Fibroblast of pulmonary artery (primary cell): ENCODE results near the gene HOXD11.

ENCODE experiments used
- DNase-seq: peaks from one replicate; pipeline ENCODE4 v3.0.0-alpha.2; 2010; ENCODE audit warnings: low read depth
- H3K4me3 ChIP-seq: replicated peaks from 2 replicates; pipeline ENCODE4 v1.5.1; 2011; ENCODE audit warnings: low read depth, mild to moderate bottlenecking, control low read depth, low read length, moderate library complexity
- TF ChIP-seq, protein P1 (sequence below): IDR thresholded peaks from 2 replicates; pipeline ENCODE4 v1.5.1; 2011; ENCODE audit warnings: mild to moderate bottlenecking, control low read depth, low read length, inconsistent platforms; ENCODE audit errors: missing control alignments

HOXD11 gene

DNA sequence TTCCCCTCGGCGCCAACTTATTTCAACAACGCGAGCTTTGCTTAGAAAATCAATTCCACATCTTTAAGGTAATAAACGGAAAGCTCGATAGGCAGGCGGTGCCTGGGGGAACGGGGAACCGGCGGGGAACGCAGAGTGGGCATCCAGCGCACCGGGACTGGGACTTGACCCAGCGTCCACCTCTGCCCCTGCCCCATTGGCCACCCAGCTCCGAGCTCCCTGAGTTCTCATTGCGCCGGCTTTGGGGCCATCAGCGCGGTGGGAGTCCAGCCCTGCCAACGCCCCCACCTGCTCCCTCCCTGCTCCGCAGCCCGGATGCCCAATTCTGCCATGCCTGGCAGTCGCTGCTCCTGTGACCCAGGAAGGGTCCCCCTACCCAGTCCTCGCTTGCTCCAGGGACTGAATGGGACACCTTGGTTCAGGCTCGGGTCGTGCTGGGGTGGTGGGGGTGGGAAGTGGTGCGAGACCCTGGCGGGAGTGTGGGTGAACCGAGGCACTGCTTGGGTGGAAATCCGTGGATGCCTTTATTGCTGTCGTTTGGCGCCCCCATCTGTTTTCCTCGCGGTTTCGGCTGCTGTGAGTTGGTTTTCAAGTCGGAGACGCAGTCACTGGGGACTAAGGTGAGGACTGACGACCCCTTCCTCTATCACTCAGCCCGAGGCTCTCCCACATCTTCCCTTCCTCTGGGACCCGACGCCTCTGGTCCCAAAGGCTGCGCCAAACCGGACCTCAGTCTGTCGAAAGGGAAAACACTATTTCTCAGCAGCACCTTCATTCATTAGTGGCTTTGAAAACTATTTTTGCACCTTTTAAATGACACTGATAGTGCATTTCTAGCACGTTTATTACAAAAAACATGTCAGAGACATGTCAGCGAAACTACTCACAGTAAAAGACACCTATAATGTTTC lies 21.0 kb upstream of the HOXD11 start:
- peak; percentile 37 for DNase-seq
- TF ChIP-seq, protein P1, sequence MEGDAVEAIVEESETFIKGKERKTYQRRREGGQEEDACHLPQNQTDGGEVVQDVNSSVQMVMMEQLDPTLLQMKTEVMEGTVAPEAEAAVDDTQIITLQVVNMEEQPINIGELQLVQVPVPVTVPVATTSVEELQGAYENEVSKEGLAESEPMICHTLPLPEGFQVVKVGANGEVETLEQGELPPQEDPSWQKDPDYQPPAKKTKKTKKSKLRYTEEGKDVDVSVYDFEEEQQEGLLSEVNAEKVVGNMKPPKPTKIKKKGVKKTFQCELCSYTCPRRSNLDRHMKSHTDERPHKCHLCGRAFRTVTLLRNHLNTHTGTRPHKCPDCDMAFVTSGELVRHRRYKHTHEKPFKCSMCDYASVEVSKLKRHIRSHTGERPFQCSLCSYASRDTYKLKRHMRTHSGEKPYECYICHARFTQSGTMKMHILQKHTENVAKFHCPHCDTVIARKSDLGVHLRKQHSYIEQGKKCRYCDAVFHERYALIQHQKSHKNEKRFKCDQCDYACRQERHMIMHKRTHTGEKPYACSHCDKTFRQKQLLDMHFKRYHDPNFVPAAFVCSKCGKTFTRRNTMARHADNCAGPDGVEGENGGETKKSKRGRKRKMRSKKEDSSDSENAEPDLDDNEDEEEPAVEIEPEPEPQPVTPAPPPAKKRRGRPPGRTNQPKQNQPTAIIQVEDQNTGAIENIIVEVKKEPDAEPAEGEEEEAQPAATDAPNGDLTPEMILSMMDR: peak; percentile 49
- no peak overlapping the region for H3K4me3 ChIP-seq

DNA sequence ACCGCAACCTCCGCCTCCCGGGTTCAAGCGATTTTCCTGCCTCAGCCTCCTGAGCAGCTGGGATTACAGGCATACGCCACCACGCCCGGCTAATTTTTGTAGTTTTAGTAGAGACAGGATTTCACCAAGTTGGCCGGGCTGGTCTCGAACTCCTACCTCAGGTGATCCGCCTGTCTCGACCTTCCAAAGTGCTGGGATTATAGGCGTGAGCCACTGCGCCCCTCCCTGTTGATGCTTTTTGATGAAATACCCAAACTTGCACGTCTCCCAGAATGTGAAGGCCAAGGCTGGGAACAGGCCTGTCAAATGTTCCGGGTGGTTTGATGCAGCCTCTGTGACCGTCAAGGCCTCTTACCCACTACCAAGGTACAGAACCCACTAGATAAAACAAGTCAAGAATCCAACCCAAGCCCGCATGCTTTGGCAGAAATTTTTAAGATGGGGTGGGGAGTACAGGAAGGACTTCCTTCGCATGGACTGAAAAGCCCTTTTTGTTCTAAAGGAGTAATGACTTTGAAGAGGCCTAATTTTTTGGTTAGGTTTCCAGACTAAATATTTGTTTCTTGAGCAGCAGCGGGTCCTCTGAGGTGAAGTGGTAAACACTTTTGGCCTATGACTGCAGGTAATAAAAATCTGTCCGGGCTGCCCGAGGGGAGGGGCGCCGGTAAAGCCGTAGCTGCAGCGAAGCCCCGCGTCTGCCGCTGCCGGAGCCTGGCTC lies 19.6 kb upstream of the HOXD11 start:
- DNase-seq: no peak
- no peak overlapping the region for H3K4me3 ChIP-seq
- TF ChIP-seq, protein P1: no peak

DNA sequence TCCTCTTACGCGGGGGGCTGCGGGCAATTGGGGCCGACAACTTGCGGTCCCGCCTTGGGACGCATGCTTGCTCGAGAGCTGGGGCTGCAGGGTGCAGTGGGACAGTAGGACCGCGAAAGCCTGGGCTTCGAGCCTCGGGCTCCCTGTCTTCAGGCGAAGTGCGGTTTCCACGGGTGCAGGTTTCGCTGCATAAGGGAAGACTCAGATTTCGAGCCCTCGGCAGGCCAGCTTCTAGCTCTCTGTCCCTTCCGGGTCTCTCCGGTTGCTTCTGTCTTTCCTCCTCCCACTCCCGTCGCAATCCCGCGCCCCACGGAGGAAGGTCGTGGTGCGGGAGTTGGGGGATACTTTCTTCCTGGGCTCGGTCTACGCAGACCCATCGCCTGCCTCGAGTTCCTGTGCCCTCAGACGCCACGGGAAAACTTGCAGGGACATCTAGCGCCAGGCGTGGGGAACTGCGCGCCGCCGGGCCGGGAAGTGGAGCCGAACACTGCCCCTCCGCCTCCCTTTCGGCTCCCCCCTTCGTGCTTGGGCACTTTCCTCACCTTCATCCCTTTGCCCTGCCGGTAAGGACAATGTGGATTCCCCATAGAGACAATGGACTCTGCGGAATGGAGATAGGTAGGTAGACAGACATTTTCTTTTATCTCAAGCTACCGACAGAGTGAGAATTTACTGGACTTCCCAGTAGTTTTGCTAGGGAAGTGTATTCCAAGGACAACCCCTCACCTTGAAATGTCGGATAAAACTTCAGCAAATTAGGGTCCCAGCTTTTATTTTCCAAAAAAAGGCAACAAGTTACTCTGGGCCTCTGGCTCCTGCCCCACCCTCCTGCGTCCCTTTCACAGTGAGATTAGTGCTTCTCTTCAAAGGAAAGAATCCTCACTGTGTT lies 18.8 kb upstream of the HOXD11 start:
- H3K4me3 ChIP-seq: peak overlapping the region; percentile 23
- TF ChIP-seq, protein P1: peak; percentile 68
- peak; percentile 49 for DNase-seq

DNA sequence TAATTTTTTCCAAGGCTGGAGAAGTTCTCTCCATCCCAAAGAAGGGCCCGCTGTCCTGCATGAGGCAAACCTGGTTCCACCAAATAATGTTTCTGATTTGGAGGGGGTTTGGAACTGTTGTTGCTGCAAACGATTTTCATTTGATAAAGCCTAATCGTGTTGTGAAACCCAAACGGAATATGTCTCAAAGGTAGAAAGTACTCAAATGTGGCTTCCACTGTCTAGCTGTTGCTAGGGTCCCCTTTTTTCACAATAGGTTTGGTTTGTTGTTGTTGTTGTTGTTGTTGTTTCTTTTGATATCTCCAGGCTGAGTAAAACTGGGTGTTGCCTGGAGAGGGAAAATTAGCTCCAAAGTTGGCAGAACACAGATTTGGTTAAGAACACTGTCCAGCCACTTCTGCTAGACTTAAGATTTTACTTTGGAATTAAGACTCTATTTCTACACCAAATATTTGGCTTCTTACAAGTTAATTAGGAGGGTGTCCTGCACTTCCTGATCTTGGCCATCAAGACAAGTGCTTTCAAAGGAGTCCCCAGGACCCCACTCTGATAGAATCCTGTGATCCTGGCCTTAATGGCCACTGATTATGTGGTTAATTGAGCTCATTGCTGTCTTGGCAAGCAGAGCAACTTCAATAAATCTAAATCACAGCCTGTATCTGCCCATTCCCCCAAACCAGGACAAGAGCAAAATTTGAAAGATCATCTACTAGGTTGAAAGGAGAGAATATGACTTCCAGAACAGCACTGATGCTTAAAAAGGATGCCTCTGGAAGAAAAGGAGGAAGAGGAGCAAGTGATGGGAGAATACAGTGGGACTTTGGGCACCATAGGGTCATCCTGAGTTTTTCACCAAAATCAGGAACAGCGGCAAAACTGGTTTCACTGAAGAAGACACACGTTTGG lies 17.9 kb upstream of the HOXD11 start:
- no peak for DNase-seq
- TF ChIP-seq, protein P1: no peak
- H3K4me3 ChIP-seq: no peak overlapping the region

DNA sequence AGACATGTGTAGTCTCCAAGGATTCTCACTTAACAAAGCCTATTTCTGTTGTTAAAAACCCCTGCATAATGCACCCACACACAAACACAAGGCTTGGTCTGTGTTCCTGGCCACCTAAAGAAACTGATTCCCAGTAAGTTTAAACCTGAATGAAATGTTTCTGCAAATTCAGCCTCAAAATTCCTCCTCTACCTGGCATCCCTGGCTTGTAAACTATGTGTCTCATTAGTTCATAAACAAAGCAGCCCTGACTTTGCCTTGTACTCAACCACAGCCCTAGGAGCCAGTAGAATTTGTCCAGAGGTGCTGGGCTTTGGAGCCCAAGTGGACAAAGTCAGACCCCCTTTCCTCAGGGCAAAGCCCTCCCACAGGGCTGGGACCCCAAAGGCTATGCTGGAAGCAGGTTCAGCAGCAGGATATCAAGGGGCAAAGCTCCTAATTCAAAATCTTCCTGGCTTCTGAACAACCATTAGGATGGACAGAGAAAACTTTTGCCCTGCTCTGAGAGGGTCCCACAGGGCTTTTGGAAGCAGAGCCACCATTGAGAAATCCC lies 17.2 kb upstream of the HOXD11 start:
- DNase-seq: no peak
- TF ChIP-seq, protein P1: no peak
- no peak overlapping the region for H3K4me3 ChIP-seq

DNA sequence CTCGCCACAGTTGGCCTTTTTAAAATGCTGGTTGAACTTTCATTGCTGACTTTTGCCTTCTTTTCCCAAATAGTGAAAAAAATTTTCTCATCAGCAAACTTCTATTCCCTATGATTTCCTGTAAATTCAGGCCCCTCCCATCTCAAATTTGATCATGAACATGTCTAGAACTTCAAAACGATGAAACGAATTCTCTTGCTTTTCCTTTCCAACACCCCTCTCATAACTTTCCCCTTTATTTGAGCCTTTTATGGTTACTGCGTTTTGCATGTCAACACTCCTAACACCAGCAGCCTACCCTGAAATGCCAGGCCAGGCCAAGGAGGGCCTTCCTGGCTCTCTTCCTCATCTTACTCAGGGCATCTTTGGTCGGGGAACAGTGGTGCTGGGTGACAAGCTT lies 16.2 kb upstream of the HOXD11 start:
- no peak for DNase-seq
- no peak overlapping the region for H3K4me3 ChIP-seq
- TF ChIP-seq, protein P1: no peak
